ENCODE measurements around the gene NVL.

Gene NVL

GRCh38 chr1:224182866-224183590 is 146.9 kb downstream of the NVL start, which contains the start of gene DEGS1:
Gene DEGS1 (plus strand): TSS chr1:224183240. CDS start chr1:224183337, 97 bp downstream.
- ChIA-PET POLR2A (ENCODE audit: low non-redundant PET) (no interaction called here), CTCF (no interaction called here)
- TF ChIP-seq CTCF (conservative IDR thresholded peaks at IDR 0.05; ENCODE audit: low read depth) = no peak
- peak within 1 kb of the TSS; percentile 91 for H3K27ac ChIP-seq
- peak; percentile 91 for DNase-seq (ENCODE audit: low spot score)

- H3K27ac ChIP-seq = peak overlapping the region; percentile 91
- no peak for TF ChIP-seq CTCF (conservative IDR thresholded peaks at IDR 0.05; ENCODE audit: low read depth)
- CTCF ChIA-PET = interaction anchor here (1.0 kb wide), 1 partner anchor 15 kb away, joined by 3 read pairs; no protein-coding TSS in a partner anchor
- peak; percentile 26 for DNase-seq (ENCODE audit: low spot score)
- POLR2A ChIA-PET (ENCODE audit: low non-redundant PET) = no interaction called here
Observed at GRCh38 chr1:224182057-224182865, 147.7 kb downstream of the NVL start.

- CTCF ChIA-PET = interaction anchor here (0.6 to 1.0 kb wide), 2 partner anchors 16 to 58 kb away, joined by 3 read pairs; no protein-coding TSS in a partner anchor
- H3K27ac ChIP-seq = no peak overlapping the region
- DNase-seq (ENCODE audit: low spot score) = no peak
- no peak for TF ChIP-seq CTCF (conservative IDR thresholded peaks at IDR 0.05; ENCODE audit: low read depth)
- POLR2A ChIA-PET (ENCODE audit: low non-redundant PET) = no interaction called here
Observed at GRCh38 chr1:224181453-224181810, 148.5 kb downstream of the NVL start.

GRCh38 chr1:224180783-224181452 is 149.1 kb downstream of the NVL start:
- CTCF ChIA-PET = interaction anchor here (0.6 to 1.0 kb wide), 2 partner anchors 17 to 59 kb away, joined by 3 read pairs; no protein-coding TSS in a partner anchor

GRCh38 chr1:224178894-224179293 is 151.1 kb downstream of the NVL start:
- no peak for DNase-seq (ENCODE audit: low spot score)
- H3K27ac ChIP-seq = no peak overlapping the region
- CTCF ChIA-PET = interaction anchor here (0.6 to 0.8 kb wide), 2 partner anchors 49 to 1222 kb away, joined by 3 to 4 read pairs; no protein-coding TSS in a partner anchor
- POLR2A ChIA-PET (ENCODE audit: low non-redundant PET) = no interaction called here
- no peak for TF ChIP-seq CTCF (conservative IDR thresholded peaks at IDR 0.05; ENCODE audit: low read depth)

More at GRCh38 chr1:224180783-224181452, 149.1 kb downstream of the NVL start:
- no peak for DNase-seq (ENCODE audit: low spot score)
- POLR2A ChIA-PET (ENCODE audit: low non-redundant PET) = no interaction called here
- H3K27ac ChIP-seq = no peak overlapping the region
- no peak for TF ChIP-seq CTCF (conservative IDR thresholded peaks at IDR 0.05; ENCODE audit: low read depth)

All from RWPE1 (cell line).